Activated gamma-delta T cell treated with Interleukin-2 at 50 U/mL for 16 hours (primary cell): ENCODE measurements around the gene ABTB2.
"Not testable (repeated sequence)": the region's sequence is repeated elsewhere in the genome, so short reads cannot be mapped to it uniquely, and the experiment has no call there.

Experiments used
- DNase-seq: peaks from one replicate; pipeline ENCODE4 v3.0.0-alpha.2; 2020

ABTB2 gene

GRCh38 chr11:34182425-34182824, 175.4 kb downstream of the ABTB2 start:
- DNase-seq: no peak

- no peak for DNase-seq
Observed at GRCh38 chr11:34181856-34182405, 175.9 kb downstream of the ABTB2 start.

GRCh38 chr11:34181251-34181650, 176.6 kb downstream of the ABTB2 start:
- DNase-seq: no peak

- not testable (repeated sequence) for DNase-seq
Observed at GRCh38 chr11:34180814-34181165, 177.0 kb downstream of the ABTB2 start.

GRCh38 chr11:34180040-34180813, 177.6 kb downstream of the ABTB2 start:
- no peak for DNase-seq

GRCh38 chr11:34179026-34179675, 178.7 kb downstream of the ABTB2 start:
- no peak for DNase-seq

GRCh38 chr11:34178209-34178821, 179.5 kb downstream of the ABTB2 start:
- no peak for DNase-seq

GRCh38 chr11:34176751-34177209, 181.0 kb downstream of the ABTB2 start:
- DNase-seq: no peak

GRCh38 chr11:34175284-34176019, 182.4 kb downstream of the ABTB2 start:
- no peak for DNase-seq

- DNase-seq: peak; percentile 75
Observed at GRCh38 chr11:34174412-34175041, 183.3 kb downstream of the ABTB2 start.

GRCh38 chr11:34173050-34173449, 184.8 kb downstream of the ABTB2 start:
- DNase-seq: no peak

GRCh38 chr11:34169686-34170085, 188.1 kb downstream of the ABTB2 start:
- no peak for DNase-seq

- no peak for DNase-seq
Observed at GRCh38 chr11:34168642-34169420, 189.0 kb downstream of the ABTB2 start.

GRCh38 chr11:34167961-34168360, 189.8 kb downstream of the ABTB2 start:
- DNase-seq: no peak

- no peak for DNase-seq
Observed at GRCh38 chr11:34166806-34167740, 190.7 kb downstream of the ABTB2 start.

- no peak for DNase-seq
Observed at GRCh38 chr11:34165786-34166555, 191.8 kb downstream of the ABTB2 start.

GRCh38 chr11:34165121-34165520, 192.7 kb downstream of the ABTB2 start:
- no peak for DNase-seq

GRCh38 chr11:34162856-34163255, 195.0 kb downstream of the ABTB2 start:
- no peak for DNase-seq

GRCh38 chr11:34162493-34162820, 195.4 kb downstream of the ABTB2 start:
- no peak for DNase-seq
